Tibial nerve (tissue), 3 donors: Measurements from ENCODE around the gene PTPRK.

Source experiments
- POLR2A ChIP-seq, 2 donors: fragments of 450-650 bp; IDR thresholded peaks; one replicate each; pipeline ENCODE4 v1.6.1; 2017; ENCODE audit warnings: antibody characterized with exemption in 2 of 2, mild to moderate bottlenecking in 2 of 2, moderate library complexity in 2 of 2
- TF ChIP-seq, protein P1 (sequence below), 5 experiments: fragments of 200-600 bp in 3 of 5; fragments of 450-650 bp in 2 of 5; sonication (generic) in 3 of 5; IDR thresholded peaks; one replicate each; pipeline ENCODE4 v1.5.1; 2016 to 2019; ENCODE audit warnings: antibody characterized with exemption in 5 of 5, mild to moderate bottlenecking in 3 of 5, moderate library complexity in 2 of 5

DNA sequence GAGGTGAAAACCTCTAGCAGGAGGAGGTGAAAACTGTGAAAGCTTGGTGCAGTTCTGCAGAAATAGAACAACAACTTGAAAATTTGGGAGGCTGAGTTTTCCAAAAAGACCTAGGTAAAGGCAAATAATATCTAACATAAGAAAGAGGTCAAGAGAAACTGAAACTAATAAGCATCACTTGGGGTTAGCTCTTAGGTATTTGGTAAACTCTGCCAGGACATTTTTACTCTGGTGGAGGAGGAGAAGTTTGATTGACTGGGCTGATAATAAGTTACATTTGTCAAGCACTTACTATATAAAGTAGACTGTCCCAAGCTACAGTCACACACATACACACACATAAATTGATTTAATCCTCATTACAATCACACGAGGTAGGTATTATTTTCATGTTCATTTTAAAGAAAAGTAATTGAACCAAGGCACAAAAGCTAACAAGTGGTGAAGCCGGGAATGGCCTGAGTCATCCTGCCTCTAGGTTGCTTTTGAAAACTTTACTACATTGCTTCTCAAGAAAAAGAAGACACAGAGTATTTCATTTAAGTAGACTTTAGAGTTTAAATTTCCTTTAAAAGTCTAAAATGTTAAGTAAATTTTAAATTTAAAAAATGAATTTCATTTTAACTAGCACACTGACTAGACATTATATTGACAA is 275.5 kb downstream of the PTPRK start:
- TF ChIP-seq, protein P1, sequence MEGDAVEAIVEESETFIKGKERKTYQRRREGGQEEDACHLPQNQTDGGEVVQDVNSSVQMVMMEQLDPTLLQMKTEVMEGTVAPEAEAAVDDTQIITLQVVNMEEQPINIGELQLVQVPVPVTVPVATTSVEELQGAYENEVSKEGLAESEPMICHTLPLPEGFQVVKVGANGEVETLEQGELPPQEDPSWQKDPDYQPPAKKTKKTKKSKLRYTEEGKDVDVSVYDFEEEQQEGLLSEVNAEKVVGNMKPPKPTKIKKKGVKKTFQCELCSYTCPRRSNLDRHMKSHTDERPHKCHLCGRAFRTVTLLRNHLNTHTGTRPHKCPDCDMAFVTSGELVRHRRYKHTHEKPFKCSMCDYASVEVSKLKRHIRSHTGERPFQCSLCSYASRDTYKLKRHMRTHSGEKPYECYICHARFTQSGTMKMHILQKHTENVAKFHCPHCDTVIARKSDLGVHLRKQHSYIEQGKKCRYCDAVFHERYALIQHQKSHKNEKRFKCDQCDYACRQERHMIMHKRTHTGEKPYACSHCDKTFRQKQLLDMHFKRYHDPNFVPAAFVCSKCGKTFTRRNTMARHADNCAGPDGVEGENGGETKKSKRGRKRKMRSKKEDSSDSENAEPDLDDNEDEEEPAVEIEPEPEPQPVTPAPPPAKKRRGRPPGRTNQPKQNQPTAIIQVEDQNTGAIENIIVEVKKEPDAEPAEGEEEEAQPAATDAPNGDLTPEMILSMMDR (IDR thresholded peaks at IDR 0.05): no peak
- TF ChIP-seq POLR2A (IDR thresholded peaks at IDR 0.05): no peak
